Calu3 (cell line): ENCODE measurements around the gene MASP1. TPM values are rescaled to one million over a fixed set of nuclear protein-coding genes. Genes with fewer than 3 reads are reported as not detected.

Experiments
- Bru-seq: library from RNA; stranded (reverse); fragments of 400-500 nt; gene quantifications from one replicate; lab custom pipeline; 2021; lab: Mats Ljungman, UMichigan
- BruChase-seq, 2 experiments: library from RNA; stranded (reverse); fragments of 400-500 nt; gene quantifications; one replicate each; lab custom pipeline; 2021; lab: Mats Ljungman, UMichigan
- BruUV-seq: library from RNA; stranded (reverse); fragments of 400-500 nt; replicated peaks from 2 replicates; lab custom pipeline; 2021; lab: Mats Ljungman, UMichigan
- CTCF ChIA-PET: fragments of 300-600 bp; sonication (Branson Sonifier 250); formaldehyde crosslinking; loops from one replicate; lab custom pipeline; 2022; ENCODE audit warnings: antibody characterized with exemption; lab: Charles Lee
- DNase-seq: peaks from one replicate; pipeline ENCODE4 v3.0.0; 2022
- H3K27ac Mint-ChIP-seq: one replicate; pipeline ENCODE4 v1.8.0; 2022; ENCODE audit warnings: mixed read lengths; ENCODE audit not compliant: unreplicated experiment
- H3K27me3 Mint-ChIP-seq: one replicate; pipeline ENCODE4 v1.8.0; 2022; ENCODE audit warnings: mixed read lengths; ENCODE audit not compliant: unreplicated experiment
- H3K36me3 Mint-ChIP-seq: one replicate; pipeline ENCODE4 v1.8.0; 2022; ENCODE audit warnings: mild to moderate bottlenecking, moderate library complexity, mixed read lengths; ENCODE audit not compliant: insufficient read depth, unreplicated experiment
- H3K4me1 Mint-ChIP-seq: one replicate; pipeline ENCODE4 v1.8.0; 2022; ENCODE audit warnings: mild to moderate bottlenecking, low read depth, mixed read lengths; ENCODE audit not compliant: unreplicated experiment
- H3K4me3 Mint-ChIP-seq: one replicate; pipeline ENCODE4 v1.8.0; 2022; ENCODE audit warnings: mild to moderate bottlenecking, low read depth, moderate library complexity, mixed read lengths; ENCODE audit not compliant: unreplicated experiment
- H3K9me3 Mint-ChIP-seq: one replicate; pipeline ENCODE4 v1.8.0; 2022; ENCODE audit warnings: low read depth, mixed read lengths; ENCODE audit not compliant: unreplicated experiment
- CTCF ChIP-seq: fragments of 200-600 bp; IDR thresholded peaks from one replicate; pipeline ENCODE4 v1.8.0; 2022; ENCODE audit warnings: antibody characterized with exemption; ENCODE audit not compliant: unreplicated experiment
- intact Hi-C: fragments of 100-400 bp; cut with micrococcal nuclease; formaldehyde crosslinking; loops from one replicate; pipeline ENCODE4 v1.10.0; 2022; ENCODE audit not compliant: unreplicated experiment
- long read RNA-seq: library from polyadenylated mRNA; stranded (forward); transcript quantifications from one replicate; pipeline ENCODE4 v2.0.0, GENCODE V29; 2022
- total RNA-seq: library from RNA; stranded (reverse); gene quantifications from 2 replicates; pipeline ENCODE4 v1.2.3, GENCODE V29; 2022

MASP1 gene
- 0.17 and 0.59 TPM in 2 replicates for total RNA-seq
- percentile 11 among the genes with signal in this experiment for Bru-seq, nascent RNA
- percentile 7 among the genes with signal in this experiment for BruChase-seq, experiment 1, labeled RNA remaining after a 6-hour chase
- BruChase-seq, experiment 2, labeled RNA remaining after a 2-hour chase: percentile 6 among the genes with signal in this experiment
- long read RNA-seq, partial matches to known transcripts: 0 of 1 reads
- long read RNA-seq, other reads (novel, unspliced or antisense): 1 of 1 reads

GRCh38 chr3:187291512-187292132, at the start of gene MASP1:
MASP1 (minus strand) TSS chr3:187291737; CDS start chr3:187291632, 105 bp downstream.
- no TSS peak for BruUV-seq
- Mint-ChIP-seq H3K36me3 (no peaks in the 10 kb centered on the region), H3K9me3 (no peaks in the 10 kb centered on the region), H3K4me1 (peaks cover 27% of the 10 kb centered on the region), H3K4me3 (peak within 1 kb of the TSS; percentile 18), H3K27me3 (no peaks in the 10 kb centered on the region), H3K27ac (no peak within 1 kb of the TSS)
- intact Hi-C loops: loop anchor here (10.0 kb wide), 1 partner anchor 447 kb away; the partner anchor contains the start of gene ADIPOQ
- TF ChIP-seq CTCF: no peak
- CTCF ChIA-PET: interaction anchor here (0.6 to 1.5 kb wide), 7 partner anchors 13 to 388 kb away, joined by 3 to 5 read pairs (median 4); no protein-coding TSS in a partner anchor
- DNase-seq: no peak

DNA sequence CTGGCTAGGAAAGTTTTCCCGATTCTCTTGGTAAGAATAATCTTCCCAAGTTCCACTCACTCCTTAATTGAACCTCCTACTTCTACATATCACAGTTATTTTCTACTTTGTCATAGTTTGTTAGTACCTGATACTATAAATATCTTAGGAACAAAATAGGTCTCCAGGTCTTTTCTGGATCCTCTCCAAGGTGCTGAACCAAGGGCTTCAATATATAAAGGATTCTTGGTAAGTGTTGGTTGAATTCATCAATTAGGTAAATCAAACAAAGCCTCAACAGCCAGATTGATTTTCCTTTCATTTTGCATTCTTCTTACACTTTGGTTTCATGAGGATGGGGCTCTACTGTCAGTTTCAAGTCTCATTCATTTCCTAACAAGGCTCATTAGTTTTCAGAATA, 49.0 kb upstream of the MASP1 start:
- no peaks in the 10 kb centered on the region for H3K36me3 Mint-ChIP-seq
- H3K4me1 Mint-ChIP-seq: no peaks in the 10 kb centered on the region
- H3K9me3 Mint-ChIP-seq: no peaks in the 10 kb centered on the region
- H3K27me3 Mint-ChIP-seq: no peaks in the 10 kb centered on the region
- no TSS peak for BruUV-seq
- CTCF ChIA-PET: interaction anchor here (0.6 to 1.1 kb wide), 3 partner anchors 18 to 1731 kb away, joined by 3 to 4 read pairs (median 4); no protein-coding TSS in a partner anchor
- no peak overlapping the region for H3K27ac Mint-ChIP-seq
- TF ChIP-seq CTCF: no peak
- intact Hi-C loops: no loop called here
- no peak for DNase-seq
- H3K4me3 Mint-ChIP-seq: no peak overlapping the region

- no peak overlapping the region for H3K4me3 Mint-ChIP-seq
- TF ChIP-seq CTCF: no peak
- DNase-seq: no peak
- no peaks in the 10 kb centered on the region for H3K4me1 Mint-ChIP-seq
- no peak overlapping the region for H3K27ac Mint-ChIP-seq
- CTCF ChIA-PET: no interaction called here
- H3K36me3 Mint-ChIP-seq: no peaks in the 10 kb centered on the region
- intact Hi-C loops: no loop called here
- no TSS peak for BruUV-seq
- H3K27me3 Mint-ChIP-seq: peaks cover 18% of the 10 kb centered on the region
- H3K9me3 Mint-ChIP-seq: no peaks in the 10 kb centered on the region
These were observed 44.8 kb upstream of the MASP1 start for GRCh38 chr3:187336322-187336721.

GRCh38 chr3:187334904-187335303, 43.4 kb upstream of the MASP1 start:
- Mint-ChIP-seq H3K27ac (no peak overlapping the region), H3K4me3 (no peak overlapping the region), H3K27me3 (peaks cover 19% of the 10 kb centered on the region), H3K36me3 (no peaks in the 10 kb centered on the region), H3K9me3 (no peaks in the 10 kb centered on the region), H3K4me1 (no peaks in the 10 kb centered on the region)
- BruUV-seq: no TSS peak
- no peak for TF ChIP-seq CTCF
- CTCF ChIA-PET: no interaction called here
- intact Hi-C loops: no loop called here
- no peak for DNase-seq
